Endothelial cell (in vitro differentiated cells): ENCODE results near the gene NCBP1. TPM values are rescaled to one million over a fixed set of nuclear protein-coding genes. Genes with fewer than 3 reads are reported as not detected.

Source experiments
- DNase-seq: peaks from one replicate; pipeline ENCODE4 v3.0.0; 2021; ENCODE audit warnings: low spot score
- H3K27ac Mint-ChIP-seq: one replicate; pipeline ENCODE4 v1.8.0; 2021; ENCODE audit warnings: mixed read lengths, inconsistent platforms; ENCODE audit not compliant: unreplicated experiment
- H3K27me3 Mint-ChIP-seq: one replicate; pipeline ENCODE4 v1.8.0; 2021; ENCODE audit warnings: mild to moderate bottlenecking, moderate library complexity, mixed read lengths, inconsistent platforms; ENCODE audit not compliant: unreplicated experiment
- H3K36me3 Mint-ChIP-seq: one replicate; pipeline ENCODE4 v1.8.0; 2021; ENCODE audit warnings: mild to moderate bottlenecking, low read depth, mixed read lengths, inconsistent platforms; ENCODE audit not compliant: unreplicated experiment
- H3K4me1 Mint-ChIP-seq: one replicate; pipeline ENCODE4 v1.8.0; 2021; ENCODE audit warnings: mild to moderate bottlenecking, mixed read lengths, inconsistent platforms; ENCODE audit not compliant: unreplicated experiment
- H3K4me3 Mint-ChIP-seq: one replicate; pipeline ENCODE4 v1.8.0; 2021; ENCODE audit warnings: mild to moderate bottlenecking, mixed read lengths, inconsistent platforms; ENCODE audit not compliant: unreplicated experiment
- H3K9me3 Mint-ChIP-seq: one replicate; pipeline ENCODE4 v1.8.0; 2021; ENCODE audit warnings: mixed read lengths, inconsistent platforms; ENCODE audit not compliant: unreplicated experiment
- total RNA-seq: library from RNA; stranded (reverse); fragmentation: NEBNext Ultra II Directional; extraction: Animal tissue kit (Norgen Biotek cat#: 25700); gene quantifications from one replicate; pipeline ENCODE4 v1.2.1, GENCODE V29; 2021; ENCODE audit not compliant: unreplicated experiment
- TF ChIP-seq, protein P1 (sequence below): fragments of 200-600 bp; sonication (generic); IDR thresholded peaks from one replicate; pipeline ENCODE4 v1.5.0; 2021; ENCODE audit warnings: antibody characterized with exemption; ENCODE audit not compliant: unreplicated experiment

The NCBP1 gene
- total RNA-seq, 1 donor from 2014 or later = 34.6 TPM

DNA sequence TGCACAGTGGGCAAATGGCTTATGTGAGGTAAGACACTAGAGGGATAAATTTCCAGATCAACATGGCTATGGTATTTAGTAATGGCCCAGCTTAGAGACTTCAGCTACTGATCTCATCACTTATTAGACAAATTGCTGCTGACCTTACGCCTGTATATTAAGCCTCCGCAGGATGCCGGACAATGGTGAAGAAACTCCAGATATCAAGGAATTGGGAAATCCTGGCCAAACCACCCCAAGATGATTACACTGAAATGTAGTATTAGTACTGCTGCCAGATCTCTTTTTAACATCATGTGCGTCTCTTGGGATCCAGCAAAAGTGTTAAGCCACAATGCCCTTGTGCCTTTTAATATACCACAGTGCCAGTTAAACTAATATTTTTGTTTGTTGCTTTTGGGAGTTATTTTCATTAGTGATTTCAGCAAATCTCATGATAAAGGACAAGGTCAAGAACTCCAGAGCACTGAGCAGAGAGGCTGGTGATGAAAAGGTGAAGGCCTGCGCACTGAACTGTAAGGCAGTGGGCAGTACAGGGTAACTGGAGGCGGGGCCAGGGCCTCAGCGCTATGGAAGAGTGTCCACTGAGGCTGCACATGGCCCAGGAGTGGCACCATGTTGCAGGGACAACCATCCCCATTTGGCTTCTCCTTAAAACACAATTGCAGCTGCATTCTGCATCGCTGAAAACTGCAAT, 32.9 kb upstream of the NCBP1 start:
- peaks cover 18% of the 10 kb centered on the region for H3K36me3 Mint-ChIP-seq
- TF ChIP-seq, protein P1, sequence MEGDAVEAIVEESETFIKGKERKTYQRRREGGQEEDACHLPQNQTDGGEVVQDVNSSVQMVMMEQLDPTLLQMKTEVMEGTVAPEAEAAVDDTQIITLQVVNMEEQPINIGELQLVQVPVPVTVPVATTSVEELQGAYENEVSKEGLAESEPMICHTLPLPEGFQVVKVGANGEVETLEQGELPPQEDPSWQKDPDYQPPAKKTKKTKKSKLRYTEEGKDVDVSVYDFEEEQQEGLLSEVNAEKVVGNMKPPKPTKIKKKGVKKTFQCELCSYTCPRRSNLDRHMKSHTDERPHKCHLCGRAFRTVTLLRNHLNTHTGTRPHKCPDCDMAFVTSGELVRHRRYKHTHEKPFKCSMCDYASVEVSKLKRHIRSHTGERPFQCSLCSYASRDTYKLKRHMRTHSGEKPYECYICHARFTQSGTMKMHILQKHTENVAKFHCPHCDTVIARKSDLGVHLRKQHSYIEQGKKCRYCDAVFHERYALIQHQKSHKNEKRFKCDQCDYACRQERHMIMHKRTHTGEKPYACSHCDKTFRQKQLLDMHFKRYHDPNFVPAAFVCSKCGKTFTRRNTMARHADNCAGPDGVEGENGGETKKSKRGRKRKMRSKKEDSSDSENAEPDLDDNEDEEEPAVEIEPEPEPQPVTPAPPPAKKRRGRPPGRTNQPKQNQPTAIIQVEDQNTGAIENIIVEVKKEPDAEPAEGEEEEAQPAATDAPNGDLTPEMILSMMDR = no peak

GRCh38 chr9:97601228-97601898, 32.3 kb upstream of the NCBP1 start:
- Mint-ChIP-seq H3K27ac (no peak overlapping the region), H3K9me3 (no peaks in the 10 kb centered on the region), H3K36me3 (peaks cover 18% of the 10 kb centered on the region), H3K27me3 (no peaks in the 10 kb centered on the region), H3K4me1 (peaks cover 2% of the 10 kb centered on the region), H3K4me3 (no peak overlapping the region)
- DNase-seq = no peak
- TF ChIP-seq, protein P1 = no peak

More for the DNA sequence above, 32.9 kb upstream of the NCBP1 start:
- DNase-seq = no peak
- H3K9me3 Mint-ChIP-seq = no peaks in the 10 kb centered on the region
- no peak overlapping the region for H3K27ac Mint-ChIP-seq
- no peaks in the 10 kb centered on the region for H3K27me3 Mint-ChIP-seq
- H3K4me1 Mint-ChIP-seq = peaks cover 2% of the 10 kb centered on the region
- no peak overlapping the region for H3K4me3 Mint-ChIP-seq

- Mint-ChIP-seq H3K4me3 (no peak overlapping the region), H3K27ac (no peak overlapping the region), H3K27me3 (peaks cover 1% of the 10 kb centered on the region), H3K36me3 (peaks cover 21% of the 10 kb centered on the region), H3K4me1 (peaks cover 2% of the 10 kb centered on the region), H3K9me3 (no peaks in the 10 kb centered on the region)
- TF ChIP-seq, protein P1 = no peak
- DNase-seq = no peak
These were observed 31.2 kb upstream of the NCBP1 start for GRCh38 chr9:97602430-97602829.

- Mint-ChIP-seq H3K27ac (no peak overlapping the region), H3K36me3 (peaks cover 21% of the 10 kb centered on the region), H3K4me3 (peak overlapping the region; percentile 26), H3K4me1 (no peaks in the 10 kb centered on the region), H3K27me3 (peaks cover 1% of the 10 kb centered on the region), H3K9me3 (no peaks in the 10 kb centered on the region)
- no peak for DNase-seq
- TF ChIP-seq, protein P1 = no peak
These were observed 28.5 kb upstream of the NCBP1 start for GRCh38 chr9:97604901-97605645.
